Muscle of back (tissue), 13 donors: Measurements from ENCODE around the gene ITGA8. TPM values are rescaled to one million over a fixed set of nuclear protein-coding genes. Genes with fewer than 3 reads are reported as not detected.
"Not testable (repeated sequence)": the region's sequence is repeated elsewhere in the genome, so short reads cannot be mapped to it uniquely, and the experiment has no call there.

Source experiments
- DNase-seq, 3 donors: peaks; one replicate each; pipeline versions ENCODE4 v3.0.0 to v3.0.0-alpha.2; 2013
- long read RNA-seq, 9 donors: transcript quantifications; one replicate each; lab custom pipeline, GENCODE V29; 2026
- polyA plus RNA-seq, 10 donors: library from polyadenylated mRNA; unstranded; fragments of 120-200 nt; gene quantifications; one replicate each; pipeline ENCODE4 v1.2.1, GENCODE V29; 2013; ENCODE audit not compliant: insufficient read length in 10 of 10

Gene ITGA8
- 10 to 100 TPM in 2 of 10 donors, 1 to 10 TPM in 8; 5.8 to 12.2 (median 8.4) TPM for polyA plus RNA-seq
- long read RNA-seq, donor 1, full-length matches to known transcripts: 1 of 13 reads
- long read RNA-seq, donor 1, partial matches to known transcripts: 12 of 13 reads
- long read RNA-seq, donor 1, other reads (novel, unspliced or antisense): 0 of 13 reads
- long read RNA-seq, donor 2: 0 reads
- long read RNA-seq, donor 3: 0 reads
- long read RNA-seq, donor 4: 0 reads
- long read RNA-seq, donor 5: 0 reads
- long read RNA-seq, donor 6, full-length matches to known transcripts: 2 of 2 reads
- long read RNA-seq, donor 6, partial matches to known transcripts: 0 of 2 reads
- long read RNA-seq, donor 6, other reads (novel, unspliced or antisense): 0 of 2 reads
- long read RNA-seq, donor 7, full-length matches to known transcripts: 1 of 1 reads
- long read RNA-seq, donor 7, partial matches to known transcripts: 0 of 1 reads
- long read RNA-seq, donor 7, other reads (novel, unspliced or antisense): 0 of 1 reads
- long read RNA-seq, donor 8: 0 reads
- long read RNA-seq, donor 9: 0 reads

GRCh38 chr10:15719899-15720634 lies at the start of gene ITGA8:
TSS of gene ITGA8 (minus strand) at chr10:15719922. CDS start at chr10:15719771, 151 bp downstream.
- DNase-seq: peak in 2 of 3 donors; percentile 49 to 78

- DNase-seq: no peak
Observed at GRCh38 chr10:15764892-15765454, 45.3 kb upstream of the ITGA8 start.

- no peak for DNase-seq
Observed at GRCh38 chr10:15763006-15763405, 43.3 kb upstream of the ITGA8 start.

GRCh38 chr10:15762239-15762638 lies 42.5 kb upstream of the ITGA8 start:
- not testable (repeated sequence) for DNase-seq

- DNase-seq: not testable (repeated sequence)
Observed at GRCh38 chr10:15761224-15761623, 41.5 kb upstream of the ITGA8 start.

- no peak for DNase-seq
Observed at GRCh38 chr10:15760681-15761080, 41.0 kb upstream of the ITGA8 start.

- DNase-seq: no peak
Observed at GRCh38 chr10:15759265-15759664, 39.5 kb upstream of the ITGA8 start.

GRCh38 chr10:15758618-15759017 lies 38.9 kb upstream of the ITGA8 start:
- DNase-seq: no peak

GRCh38 chr10:15754937-15755336 lies 35.2 kb upstream of the ITGA8 start:
- DNase-seq: peak in 1 of 3 donors; percentile 64

GRCh38 chr10:15751046-15751445 lies 31.3 kb upstream of the ITGA8 start:
- peak in 2 of 3 donors; percentile 66 to 82 for DNase-seq

GRCh38 chr10:15748126-15748525 lies 28.4 kb upstream of the ITGA8 start:
- DNase-seq: peak in 2 of 3 donors; percentile 44 to 79

GRCh38 chr10:15747632-15748031 lies 27.9 kb upstream of the ITGA8 start:
- no peak for DNase-seq

- peak; percentile 78 to 93 (median 80) for DNase-seq
Observed at GRCh38 chr10:15745751-15746150, 26.0 kb upstream of the ITGA8 start.

- peak in 1 of 3 donors; percentile 37 for DNase-seq
Observed at GRCh38 chr10:15744217-15744865, 24.6 kb upstream of the ITGA8 start.

GRCh38 chr10:15743443-15743842 lies 23.7 kb upstream of the ITGA8 start:
- no peak for DNase-seq

GRCh38 chr10:15742836-15743235 lies 23.1 kb upstream of the ITGA8 start:
- DNase-seq: peak in 1 of 3 donors; percentile 47

GRCh38 chr10:15742102-15742501 lies 22.4 kb upstream of the ITGA8 start:
- DNase-seq: no peak

- no peak for DNase-seq
Observed at GRCh38 chr10:15741581-15741980, 21.9 kb upstream of the ITGA8 start.

GRCh38 chr10:15740261-15740660 lies 20.5 kb upstream of the ITGA8 start:
- DNase-seq: no peak

- peak in 2 of 3 donors; percentile 68 to 91 for DNase-seq
Observed at GRCh38 chr10:15739254-15739970, 19.7 kb upstream of the ITGA8 start.
